NK-92 (cell line): ENCODE results near the gene FNDC3B.

Experiments used
- DNase-seq: peaks from one replicate; lab custom pipeline; 2025; ENCODE audit not compliant: unreplicated experiment; lab: John Stamatoyannopoulos, UW

Gene FNDC3B

DNA sequence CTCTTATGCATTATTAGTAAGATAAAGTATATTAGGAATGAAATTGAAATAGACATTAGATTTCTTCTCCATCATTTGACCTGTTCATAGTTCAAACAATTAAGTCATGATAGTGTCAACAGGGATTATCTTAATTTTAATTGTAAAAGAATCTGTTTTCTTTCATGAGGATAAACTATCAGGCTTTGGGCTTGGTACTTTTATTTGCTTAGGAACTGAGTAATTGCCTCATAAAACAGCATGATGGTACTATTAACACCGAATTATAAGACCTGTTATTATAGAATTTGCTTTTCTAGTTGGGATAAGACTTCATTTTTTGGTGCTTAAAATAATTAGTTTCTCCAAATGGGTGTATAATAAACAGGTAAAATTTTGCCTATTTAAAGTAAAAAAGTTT, 71.8 kb downstream of the FNDC3B start:
- no peak for DNase-seq

DNA sequence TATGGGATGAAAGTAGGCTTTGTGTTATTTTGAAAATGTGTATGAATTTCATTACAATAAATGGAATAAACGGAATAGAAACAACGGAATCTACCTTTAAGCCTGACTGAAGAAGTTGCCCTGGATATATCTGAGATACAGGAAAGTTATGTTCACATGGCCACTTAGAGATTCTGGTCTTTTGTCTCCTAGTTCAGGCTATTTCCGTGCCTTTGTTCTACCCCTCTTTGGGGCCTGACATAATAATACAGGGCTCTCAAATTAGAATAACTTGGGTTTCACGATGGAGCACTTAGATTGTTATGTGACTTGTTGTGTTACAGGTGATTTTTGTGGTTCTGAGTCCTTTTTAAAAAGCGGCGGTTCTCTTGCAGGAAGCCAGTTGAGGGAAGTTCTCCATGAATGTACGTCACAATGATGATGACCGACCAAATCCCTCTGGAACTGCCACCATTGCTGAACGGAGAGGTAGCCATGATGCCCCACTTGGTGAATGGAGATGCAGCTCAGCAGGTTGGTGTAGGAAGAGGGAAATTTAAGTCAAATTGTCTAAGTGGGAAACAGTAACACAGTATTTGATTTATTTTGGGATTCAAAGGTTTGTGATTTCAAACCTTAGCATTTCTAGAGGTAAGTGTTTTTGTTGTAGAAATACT, 72.8 kb downstream of the FNDC3B start:
- no peak for DNase-seq

DNA sequence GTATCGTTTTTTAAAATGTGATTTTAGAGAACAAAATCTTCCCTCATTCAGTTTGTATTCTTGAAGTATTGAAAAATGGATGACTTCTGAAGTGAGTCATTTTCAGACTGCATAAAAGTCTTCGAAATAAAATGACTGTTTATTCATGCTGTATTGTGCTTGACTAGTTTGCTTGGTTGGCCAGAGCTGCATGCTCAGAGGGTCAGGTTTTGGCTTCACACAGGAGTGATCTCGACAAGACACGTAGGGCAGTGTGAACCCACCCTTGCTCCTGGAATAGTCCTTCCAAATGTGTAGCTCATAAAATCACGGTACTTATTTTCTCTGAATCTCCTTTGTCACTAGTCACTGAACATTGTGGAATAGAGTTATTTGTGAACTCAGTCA, 73.3 kb downstream of the FNDC3B start:
- no peak for DNase-seq

DNA sequence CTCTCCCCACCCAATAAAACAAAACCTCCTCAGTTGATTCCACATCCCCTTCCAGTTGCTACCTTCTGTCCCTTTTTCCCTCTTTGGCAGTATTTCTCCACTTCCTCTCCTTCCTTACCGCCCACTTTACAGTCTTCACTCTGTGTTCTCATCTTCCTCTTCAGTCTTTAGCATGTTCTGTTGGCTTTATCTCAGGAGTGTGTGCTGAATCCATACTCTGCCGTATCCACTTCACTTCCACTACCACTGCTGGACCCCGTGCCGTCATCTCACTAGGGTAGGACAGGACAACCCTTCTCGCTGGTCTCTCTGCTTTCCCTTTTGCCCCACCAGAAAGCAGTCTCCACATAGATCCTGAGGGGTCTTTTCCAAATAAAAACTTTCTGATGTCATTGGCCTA, 74.3 kb downstream of the FNDC3B start:
- no peak for DNase-seq

DNA sequence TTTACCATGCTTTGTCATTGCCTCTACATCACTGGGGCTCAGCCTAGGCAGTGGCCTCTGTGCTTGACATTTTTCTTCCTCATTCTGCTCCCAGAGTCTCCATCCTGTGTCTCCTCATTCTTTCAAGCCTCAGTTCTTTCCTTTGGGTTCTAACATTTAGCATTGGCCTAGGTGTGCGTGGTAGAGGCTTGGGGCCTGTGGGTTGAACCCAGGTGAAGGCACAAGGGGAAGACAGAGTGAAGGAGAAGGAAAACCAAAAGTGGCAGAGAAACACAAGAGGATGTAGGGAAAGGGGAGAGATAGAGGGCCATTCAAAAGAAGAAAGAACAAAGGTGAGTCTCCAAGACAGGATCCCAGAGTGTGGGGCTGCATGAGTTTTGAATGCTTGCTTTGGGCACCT, 75.7 kb downstream of the FNDC3B start:
- DNase-seq, result no peak

DNA sequence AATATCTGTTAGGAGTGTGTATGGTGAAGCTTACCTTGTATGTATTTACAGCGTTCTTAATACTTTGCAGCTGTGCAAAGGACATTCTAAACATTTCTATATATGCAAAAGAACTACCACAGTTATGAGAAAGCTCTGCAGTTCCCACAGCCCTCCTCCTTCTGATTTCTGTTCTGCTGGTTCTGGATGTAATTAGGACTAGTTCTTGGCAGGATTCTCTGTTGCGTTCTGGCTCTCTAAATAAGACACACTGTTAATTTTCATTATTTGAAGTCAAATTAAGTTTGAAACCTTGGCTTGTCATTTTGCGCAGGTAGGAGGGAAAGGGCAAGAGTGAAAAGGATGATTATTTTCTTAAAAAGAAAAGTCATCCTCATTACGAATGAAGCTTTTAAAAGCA, 76.4 kb downstream of the FNDC3B start:
- DNase-seq, result no peak

DNA sequence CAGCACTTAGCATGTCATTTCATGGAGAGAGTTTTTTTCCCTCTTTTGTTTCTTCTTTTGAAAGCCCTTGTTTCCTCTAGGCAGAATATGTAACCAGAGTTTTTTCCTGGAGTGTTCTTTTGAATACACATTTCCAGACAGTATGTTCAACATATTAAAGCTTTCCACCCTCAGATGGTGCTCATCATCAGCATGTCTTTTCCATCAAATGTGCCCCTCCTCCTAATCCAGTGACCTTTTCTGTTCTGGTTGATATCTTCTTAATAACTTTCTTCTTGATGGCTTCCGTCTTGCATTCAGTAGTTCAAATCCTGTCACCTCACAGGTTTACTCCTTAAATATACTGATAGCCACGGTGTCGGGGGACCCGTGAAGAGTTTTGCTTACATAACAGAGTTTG, 78.6 kb downstream of the FNDC3B start:
- no peak for DNase-seq

DNA sequence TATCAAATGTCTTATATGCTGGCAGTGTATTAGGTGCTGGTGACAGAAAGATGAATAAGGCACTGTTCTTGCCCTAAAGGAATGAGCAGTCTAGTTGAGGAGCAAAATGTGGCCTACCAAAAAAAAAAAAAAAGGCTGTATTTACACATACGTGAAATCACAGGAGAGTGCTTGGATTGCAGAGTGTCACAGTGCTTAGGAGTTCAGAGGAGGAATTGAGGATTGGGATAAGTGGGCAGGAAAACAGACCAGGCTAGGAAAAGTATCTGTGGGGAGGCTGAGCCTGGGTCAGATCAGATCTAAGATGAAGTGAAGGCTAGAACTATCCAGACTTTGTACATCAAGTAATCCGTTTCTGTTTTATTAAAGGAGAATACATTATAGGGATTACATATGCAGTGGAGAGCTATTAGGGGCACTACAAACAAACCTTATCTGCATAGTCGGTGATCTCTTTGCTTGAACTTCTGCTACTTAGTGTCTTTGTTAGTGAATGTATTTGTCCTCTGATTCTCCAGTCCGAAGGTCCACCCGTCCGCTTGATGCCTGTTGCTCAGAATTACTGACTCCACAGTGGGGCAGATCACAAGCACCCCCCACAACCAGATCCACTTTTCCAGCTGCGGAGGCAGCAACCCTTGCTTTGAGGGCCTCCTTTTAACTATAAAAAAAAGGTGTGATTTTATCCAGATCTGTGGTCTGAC, 80.0 kb downstream of the FNDC3B start:
- no peak for DNase-seq

DNA sequence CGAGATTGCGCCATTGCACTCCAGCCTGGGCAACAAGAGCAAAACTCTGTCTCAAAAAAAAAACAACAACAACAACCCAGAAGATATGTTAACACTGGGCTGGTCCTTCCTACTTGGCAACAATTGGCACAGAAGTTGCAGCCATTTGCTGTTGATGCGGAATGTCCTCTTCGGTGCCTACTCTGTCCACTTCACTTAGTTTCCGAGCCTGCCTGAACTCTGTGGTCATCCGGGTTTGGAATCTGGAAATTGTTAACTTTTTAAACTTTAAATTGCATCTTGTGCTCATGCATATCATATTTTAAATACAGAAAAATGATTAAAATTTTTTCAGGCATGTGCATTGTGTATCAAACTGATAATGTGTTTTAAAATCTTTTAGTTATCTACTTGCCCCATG, 81.5 kb downstream of the FNDC3B start:
- no peak for DNase-seq

DNA sequence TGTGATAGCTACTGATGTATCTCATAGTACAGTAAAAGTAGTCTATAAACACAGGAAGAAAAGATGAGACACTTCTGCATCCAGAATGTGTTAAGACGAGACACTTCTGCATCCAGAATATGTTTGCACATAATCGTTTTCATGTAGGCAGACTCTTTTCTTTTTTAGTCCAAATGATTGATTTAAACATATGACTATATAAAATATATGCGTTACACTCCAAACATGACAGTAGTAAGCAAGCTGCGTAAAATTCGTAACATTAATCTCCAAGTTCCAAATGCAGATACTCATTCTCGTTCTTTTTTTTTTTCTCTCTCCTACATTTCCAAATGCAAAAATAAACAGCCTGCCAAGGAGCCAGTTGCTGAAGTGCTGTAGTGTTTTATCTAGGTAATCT, 82.6 kb downstream of the FNDC3B start:
- no peak for DNase-seq

DNA sequence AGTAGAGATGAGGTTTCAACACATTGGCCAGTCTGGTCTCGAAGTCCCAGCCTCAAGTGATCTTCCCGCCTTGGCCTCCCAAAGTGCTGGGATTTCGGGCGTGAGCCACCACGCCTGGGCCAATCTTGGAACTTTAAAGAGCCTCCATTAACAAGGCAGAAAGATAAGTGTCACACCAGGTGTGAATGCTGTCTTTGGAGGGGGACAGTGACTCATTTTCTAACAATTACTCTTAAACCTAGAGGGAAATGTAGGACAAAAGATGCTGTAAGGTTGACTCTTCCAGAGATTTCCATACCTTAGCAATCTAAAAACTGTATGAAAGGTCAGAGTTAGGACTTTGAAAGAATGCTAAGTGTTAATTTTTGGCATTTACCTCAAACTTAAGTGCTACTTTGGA, 84.9 kb downstream of the FNDC3B start:
- DNase-seq, result no peak

DNA sequence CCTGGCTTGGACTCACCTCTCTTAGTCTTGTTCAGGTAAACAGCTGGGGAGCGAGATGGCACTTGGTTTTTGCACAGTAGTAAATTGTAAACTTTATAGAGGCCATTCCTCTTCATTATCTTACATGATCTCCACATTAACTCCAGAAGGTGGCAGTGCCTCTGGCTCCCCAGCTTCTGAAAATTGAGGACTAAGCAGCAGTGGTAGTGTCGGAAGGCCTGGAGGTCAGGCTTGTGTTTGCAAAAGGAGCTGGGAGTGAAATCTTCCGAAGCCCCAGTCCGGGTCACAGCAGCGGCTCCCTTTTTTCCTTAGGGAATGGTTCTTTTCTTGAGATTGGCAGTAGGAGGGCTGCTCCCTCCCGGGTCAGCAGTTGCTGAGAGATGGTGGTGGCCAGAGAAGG, 85.7 kb downstream of the FNDC3B start:
- no peak for DNase-seq

DNA sequence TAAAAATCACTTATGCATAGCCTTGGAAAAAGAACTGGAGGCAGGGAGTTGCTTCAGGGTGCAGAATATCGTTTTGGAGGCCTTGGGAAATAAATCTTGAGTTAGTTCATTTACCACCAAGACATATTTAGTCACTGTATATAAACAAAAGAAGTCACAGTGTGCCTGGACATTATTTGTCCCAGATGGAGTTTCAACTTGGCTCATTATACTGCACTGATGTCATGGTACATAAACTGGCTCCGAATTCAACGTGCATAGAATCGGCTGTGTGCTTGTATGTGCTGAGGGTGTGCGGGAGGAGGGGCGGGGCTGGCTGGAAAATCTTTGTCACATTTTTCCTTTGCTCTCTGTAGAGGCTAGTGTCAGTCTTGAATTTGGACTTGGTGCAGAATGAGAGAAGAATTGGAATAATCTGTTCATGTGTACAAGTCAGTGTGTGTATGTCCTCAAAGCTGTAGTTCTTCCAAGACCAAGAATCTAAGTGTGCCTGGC, 86.6 kb downstream of the FNDC3B start:
- no peak for DNase-seq

DNA sequence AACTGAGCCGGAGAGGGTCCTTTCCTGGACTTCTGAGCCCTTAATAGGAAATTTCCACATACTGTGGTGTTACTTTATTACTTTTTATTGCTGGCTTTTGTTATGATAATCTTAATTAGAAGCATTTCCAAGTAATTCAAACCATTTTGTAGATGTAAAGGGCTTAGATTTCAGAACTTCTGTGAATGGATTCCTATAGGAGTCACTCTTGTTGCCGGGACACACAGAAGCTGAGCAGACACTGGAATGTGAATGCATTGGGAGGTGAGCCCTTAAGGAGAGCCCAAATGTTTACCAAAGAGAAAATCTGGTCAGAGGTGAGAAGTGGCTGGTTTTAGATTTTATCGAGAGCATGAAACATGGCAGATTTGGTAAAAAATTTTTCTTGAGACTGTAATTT, 87.4 kb downstream of the FNDC3B start:
- DNase-seq, result no peak

DNA sequence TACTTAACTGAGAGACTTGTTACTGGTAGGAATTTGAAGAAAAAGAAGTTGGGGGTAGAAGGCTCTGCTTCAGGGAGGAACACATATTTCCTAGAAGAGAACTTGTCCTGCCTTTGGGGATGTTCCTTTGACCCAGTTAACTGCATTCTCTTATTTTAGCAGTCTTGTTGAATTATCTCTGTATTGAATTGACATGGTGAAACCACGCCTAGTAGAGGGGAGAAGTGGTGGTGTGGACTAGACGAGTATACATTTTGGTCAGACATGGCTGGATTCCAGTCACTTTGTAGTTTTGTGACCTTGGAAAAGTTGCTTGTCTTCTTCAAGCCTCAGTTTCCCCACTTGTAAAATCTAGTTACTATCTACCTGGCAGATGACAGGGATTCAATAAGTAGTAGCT, 87.8 kb downstream of the FNDC3B start:
- no peak for DNase-seq

DNA sequence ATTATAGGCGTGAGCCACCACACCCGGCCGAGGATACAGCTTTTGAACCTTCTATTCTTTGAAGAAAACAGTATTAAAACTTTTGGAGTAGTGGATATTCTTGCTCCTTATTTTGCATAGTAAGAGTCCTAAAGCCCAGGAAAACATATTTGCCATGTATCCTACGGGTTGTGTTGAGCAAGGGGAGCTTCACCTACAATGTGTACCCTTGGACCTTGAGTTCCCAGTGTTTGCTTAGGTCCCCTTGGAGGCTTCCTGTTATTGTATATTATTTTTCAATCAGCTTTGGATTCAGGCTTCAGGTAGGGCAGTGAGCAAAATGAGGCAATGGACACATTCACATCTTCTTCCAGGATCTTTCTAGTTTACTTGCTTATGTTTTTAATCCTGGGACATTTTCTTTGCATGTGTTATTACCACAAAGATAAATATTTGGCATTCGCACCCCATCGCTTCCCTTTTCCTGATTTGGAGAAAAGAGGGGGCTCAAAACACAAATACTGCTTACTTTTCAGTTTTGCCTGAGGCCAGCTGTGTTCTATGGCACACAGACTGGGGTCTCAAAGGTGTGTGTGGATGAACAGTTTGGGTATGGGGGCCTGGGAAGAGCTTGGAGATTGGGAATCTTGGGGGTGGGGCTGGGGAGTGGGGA, 88.7 kb downstream of the FNDC3B start:
- no peak for DNase-seq

DNA sequence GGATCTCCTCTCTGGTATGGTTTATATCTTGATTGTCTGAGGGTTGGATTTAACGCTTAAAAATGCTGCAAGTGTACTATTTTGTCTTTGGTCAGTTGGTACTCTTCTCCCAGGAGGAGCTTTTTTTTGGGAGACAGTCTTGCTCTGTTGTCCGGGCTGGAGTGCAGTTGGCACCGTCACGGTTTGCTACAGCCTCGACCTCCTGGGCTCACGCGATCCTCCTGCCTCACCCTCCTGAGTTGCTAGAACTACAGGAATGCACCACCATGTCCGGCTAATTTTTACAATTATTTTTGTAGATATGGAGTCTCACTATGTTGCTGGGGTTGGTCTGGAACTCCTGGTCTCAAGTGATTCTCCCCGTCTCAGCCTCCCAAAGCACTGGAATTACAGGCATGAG, 89.5 kb downstream of the FNDC3B start:
- DNase-seq, result no peak

DNA sequence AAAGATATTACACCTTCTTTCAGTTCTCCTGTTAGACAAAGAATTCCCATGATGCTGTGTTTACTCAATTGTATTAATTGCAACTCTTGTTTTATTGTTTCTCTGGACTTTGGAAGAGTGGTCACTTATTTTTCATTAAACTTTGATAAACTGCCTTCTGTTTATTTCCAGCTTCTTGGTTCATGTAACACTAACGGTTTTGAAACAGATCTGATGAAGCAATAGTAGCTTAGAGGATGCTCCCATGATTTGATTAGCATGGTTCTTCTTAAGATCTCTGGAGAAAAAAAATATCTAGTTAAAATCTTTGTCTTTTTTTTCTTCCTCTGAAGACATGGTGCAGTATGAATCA, 90.1 kb downstream of the FNDC3B start:
- no peak for DNase-seq

DNA sequence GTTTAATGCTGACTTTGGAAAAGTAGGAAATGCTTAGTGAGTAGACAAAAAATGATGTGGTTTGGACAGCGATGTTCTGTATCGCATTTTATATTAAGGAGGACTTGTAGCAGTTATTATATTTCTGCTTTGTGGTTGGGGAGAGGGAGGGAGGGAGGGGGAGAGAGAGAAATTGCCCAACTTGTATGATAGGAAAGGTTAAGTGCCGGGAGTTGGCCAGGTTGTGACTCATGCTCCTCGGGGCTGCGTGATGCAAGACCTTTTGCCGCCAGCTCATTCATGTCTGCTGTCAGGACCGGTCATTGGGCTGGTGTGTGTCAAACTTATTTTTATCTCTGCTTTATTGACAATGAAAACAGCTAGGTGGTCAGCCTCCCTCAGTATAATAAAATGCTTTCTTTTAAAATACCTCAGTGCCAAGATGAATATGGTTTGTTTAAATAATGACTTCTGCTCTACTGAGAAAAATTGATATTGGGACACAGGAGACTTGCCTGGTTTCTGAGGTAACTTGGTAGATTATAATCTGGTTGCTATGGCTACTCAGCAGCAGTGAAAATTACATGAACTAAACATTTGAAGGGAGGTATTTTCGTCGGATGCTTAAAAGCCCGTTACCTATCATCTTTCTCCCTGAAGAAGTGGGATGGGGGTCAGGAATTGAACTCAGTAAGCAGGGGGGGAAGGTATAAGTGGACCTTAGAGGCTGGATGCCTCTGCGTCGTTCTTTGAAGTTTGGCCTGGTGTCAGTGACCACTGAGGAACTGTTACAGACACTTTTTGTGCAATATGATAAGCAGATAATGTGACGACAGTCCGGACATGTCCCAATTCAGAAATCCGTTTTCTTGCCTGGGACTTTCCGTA, 90.7 kb downstream of the FNDC3B start:
- DNase-seq, result no peak

DNA sequence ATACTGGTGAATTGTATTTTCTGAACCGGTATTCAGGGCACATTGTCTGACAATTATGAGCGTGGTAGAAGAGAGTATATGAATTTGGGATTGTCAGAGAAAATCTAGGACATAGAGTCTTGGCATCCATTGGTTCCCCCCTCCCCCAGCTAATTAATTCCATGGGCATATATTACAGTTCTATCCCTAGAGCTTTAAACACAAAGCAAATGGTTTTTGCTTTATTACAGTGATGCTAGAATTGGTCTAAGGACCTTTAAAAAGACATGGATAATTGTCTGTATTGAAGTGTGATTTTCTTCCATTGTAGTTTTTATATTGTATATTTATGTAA, 91.3 kb downstream of the FNDC3B start:
- DNase-seq, result no peak

DNA sequence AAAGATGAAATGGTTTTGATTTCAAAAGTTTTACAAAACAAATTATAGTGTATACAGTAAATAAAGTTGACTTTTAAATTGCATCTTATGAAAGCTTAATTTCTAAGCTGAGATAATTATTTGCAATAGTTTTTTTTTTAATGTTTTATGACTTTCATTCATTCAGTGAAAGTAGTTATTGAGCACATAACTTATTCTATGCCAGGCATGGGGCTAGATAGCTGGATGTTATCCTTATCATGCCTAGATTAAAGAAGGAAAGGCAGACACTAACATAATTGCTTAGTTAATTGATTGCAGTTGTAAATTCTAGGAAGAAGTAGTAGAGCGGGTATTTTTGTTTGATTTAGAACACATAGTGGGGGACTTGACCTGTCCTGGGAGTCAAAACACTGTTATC, 92.4 kb downstream of the FNDC3B start:
- no peak for DNase-seq

DNA sequence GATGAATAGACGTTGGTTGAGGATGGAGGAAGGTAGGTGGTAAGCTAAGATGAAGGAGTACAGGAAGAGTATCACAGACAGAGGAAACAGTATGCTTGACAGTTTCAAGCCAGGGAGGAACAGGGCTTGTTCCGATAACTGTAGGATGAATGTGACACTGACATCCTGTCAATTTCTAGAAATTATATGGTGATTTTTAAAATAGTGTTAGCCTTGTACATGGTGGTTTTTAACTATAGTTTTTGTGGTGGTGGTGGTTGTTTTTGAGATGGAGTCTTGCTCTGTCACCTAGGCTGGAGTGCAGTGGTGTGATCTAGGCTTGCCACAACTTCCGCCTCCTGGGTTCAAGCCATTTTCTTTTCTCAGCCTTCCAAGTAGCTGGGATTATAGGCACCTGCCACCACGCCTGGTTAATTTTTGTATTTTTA, 92.8 kb downstream of the FNDC3B start:
- DNase-seq, result no peak
